Heart left ventricle (tissue), 13 donors: Measurements from ENCODE around the gene NKD1.

Experiments
- CTCF ChIP-seq, 12 donors: fragments of 200-600 bp; sonication (generic) in 4 of 12; IDR thresholded peaks; one replicate each; pipeline versions ENCODE4 v1.5.0 to v1.8.0; 2018 to 2022; ENCODE audit warnings: antibody characterized with exemption in 12 of 12, mild to moderate bottlenecking in 5 of 12
- POLR2A ChIP-seq, 2 donors: fragments of 450-650 bp; IDR thresholded peaks; one replicate each; pipeline ENCODE4 v1.6.1; 2017; ENCODE audit warnings: antibody characterized with exemption in 2 of 2, mild to moderate bottlenecking in 2 of 2, moderate library complexity in 2 of 2
- donor health status: ischemic (EF 13 %, LVEDD 7.1; RV severe dilation, severe dysfunction).
- donor health status: DM: no; HTN: yes; CAD: no.
- donor health status: DM: no; HTN: no; CAD: no.
- donor health status: ischemic (EF 25% LVEDD 6.9; RV normal size, moderate dysfunction).
- donor health status: ischemic (EF 25% LVEDD 5.7; RV mildly dilated, moderate dysfunction).
- donor health status: ischemic (EF 35%, LVEDD 5.7; RV mildly dilated, moderate dysfunction).
- donor health status: nonischemic (EF 11% LVEDD 7.7; RV severe dilation, severe dysfunction).
- donor health status: DM: yes; HTN: yes; CAD: no.
- donor health status: PGD.
- donor health status: ischemic (EF 29% LVEDD 5.4; RV normal size, mild dysfunction).
- donor health status: nonischemic (EF 23%, LVEDD 6.1; RV moderate dilation, normal function).

- TF ChIP-seq POLR2A (IDR thresholded peaks at IDR 0.05), result no peak
- no peak for TF ChIP-seq CTCF (IDR thresholded peaks at IDR 0.05)
These were observed 50.2 kb downstream of the NKD1 start for GRCh38 chr16:50598256-50598894.
